Activated naive CD4-positive, alpha-beta T cell treated with anti-CD3 and anti-CD28 coated beads for 36 hours (primary cell): ENCODE results near the gene SP3. TPM values are rescaled to one million over a fixed set of nuclear protein-coding genes. Genes with fewer than 3 reads are reported as not detected.
A peak's percentile ranks its signal among the peaks of the same experiment; 100 is the strongest.

Experiments used
- CTCF ChIA-PET: fragments of 350-600 bp; sonication (Branson Sonifier 250); formaldehyde crosslinking; loops from one replicate; lab custom pipeline; 2021; ENCODE audit warnings: antibody characterized with exemption; lab: Charles Lee
- DNase-seq: peaks from one replicate; pipeline ENCODE4 v3.0.0-alpha.2; 2020
- H3K27ac Mint-ChIP-seq: one replicate; pipeline ENCODE4 v1.8.0; 2021; ENCODE audit warnings: mild to moderate bottlenecking, mixed read lengths
- H3K27me3 Mint-ChIP-seq: one replicate; pipeline ENCODE4 v1.8.0; 2021; ENCODE audit warnings: low read depth, mixed read lengths
- H3K36me3 Mint-ChIP-seq: one replicate; pipeline ENCODE4 v1.8.0; 2021; ENCODE audit warnings: low read depth, mixed read lengths
- H3K4me1 Mint-ChIP-seq: one replicate; pipeline ENCODE4 v1.8.0; 2021; ENCODE audit warnings: low read depth, mixed read lengths
- H3K4me3 Mint-ChIP-seq: one replicate; pipeline ENCODE4 v1.8.0; 2021; ENCODE audit warnings: mild to moderate bottlenecking, moderate library complexity, mixed read lengths
- H3K9me3 Mint-ChIP-seq: one replicate; pipeline ENCODE4 v1.8.0; 2021; ENCODE audit warnings: mixed read lengths
- intact Hi-C: fragments of 100-400 bp; cut with micrococcal nuclease; formaldehyde crosslinking; loops from one replicate; pipeline ENCODE4 v1.15.1; 2023
- total RNA-seq, 2 experiments: library from RNA; stranded (reverse); gene quantifications; one replicate each; pipeline ENCODE4 v1.2.3, GENCODE V29; 2021

The SP3 gene
- total RNA-seq = 10 to 100 TPM; 89.8 to 99.7 TPM

- Mint-ChIP-seq H3K9me3 (no peaks in the 10 kb centered on the region), H3K4me3 (peak within 1 kb of the TSS; percentile 86), H3K27ac (peak within 1 kb of the TSS; percentile 99), H3K36me3 (peaks cover 23% of the 10 kb centered on the region), H3K27me3 (no peaks in the 10 kb centered on the region), H3K4me1 (peaks cover 21% of the 10 kb centered on the region)
- DNase-seq = peak; percentile 97
- CTCF ChIA-PET = no interaction called here
- intact Hi-C loops = loop anchor here (1.0 to 10.0 kb wide), 7 partner anchors 13 to 1203 kb away; partner anchors contain the start of genes ATF2, CDCA7 and GPR155
These were observed at the start of gene SP3 for GRCh38 chr2:173965372-173966025. Gene SP3, minus strand, starts transcription at chr2:173965373. Its CDS starts 202 bp downstream, at chr2:173965171.

GRCh38 chr2:174014699-174015070 lies 49.5 kb upstream of the SP3 start:
- DNase-seq = no peak
- Mint-ChIP-seq H3K4me3 (no peak overlapping the region), H3K36me3 (no peaks in the 10 kb centered on the region), H3K27me3 (peaks cover 3% of the 10 kb centered on the region), H3K27ac (no peak overlapping the region), H3K9me3 (no peaks in the 10 kb centered on the region), H3K4me1 (no peaks in the 10 kb centered on the region)
- CTCF ChIA-PET = no interaction called here
- intact Hi-C loops = loop anchor here (2.0 kb wide), 1 partner anchor 16 kb away; no protein-coding TSS in a partner anchor

- Mint-ChIP-seq H3K27ac (no peak overlapping the region), H3K4me3 (no peak overlapping the region), H3K27me3 (peaks cover 3% of the 10 kb centered on the region), H3K9me3 (no peaks in the 10 kb centered on the region), H3K36me3 (no peaks in the 10 kb centered on the region), H3K4me1 (no peaks in the 10 kb centered on the region)
- intact Hi-C loops = loop anchor here (2.0 kb wide), 1 partner anchor 17 kb away; no protein-coding TSS in a partner anchor
- DNase-seq = no peak
- CTCF ChIA-PET = no interaction called here
These were observed 49.0 kb upstream of the SP3 start for GRCh38 chr2:174014011-174014698.

GRCh38 chr2:174013315-174013751 lies 48.2 kb upstream of the SP3 start:
- intact Hi-C loops = no loop called here
- H3K4me3 Mint-ChIP-seq = no peak overlapping the region
- DNase-seq = no peak
- no peaks in the 10 kb centered on the region for H3K4me1 Mint-ChIP-seq
- CTCF ChIA-PET = no interaction called here
- H3K36me3 Mint-ChIP-seq = no peaks in the 10 kb centered on the region
- H3K27ac Mint-ChIP-seq = no peak overlapping the region
- H3K9me3 Mint-ChIP-seq = no peaks in the 10 kb centered on the region
- peaks cover 8% of the 10 kb centered on the region for H3K27me3 Mint-ChIP-seq

GRCh38 chr2:174012347-174013314 lies 47.5 kb upstream of the SP3 start:
- no peak overlapping the region for H3K27ac Mint-ChIP-seq
- peaks cover 10% of the 10 kb centered on the region for H3K27me3 Mint-ChIP-seq
- CTCF ChIA-PET = interaction anchor here (0.7 to 1.1 kb wide), 2 partner anchors 15 to 319 kb away, joined by 3 read pairs; no protein-coding TSS in a partner anchor
- H3K36me3 Mint-ChIP-seq = no peaks in the 10 kb centered on the region
- no peaks in the 10 kb centered on the region for H3K9me3 Mint-ChIP-seq
- peak overlapping the region; percentile 23 for H3K4me3 Mint-ChIP-seq
- intact Hi-C loops = no loop called here
- DNase-seq = peak; percentile 19
- no peaks in the 10 kb centered on the region for H3K4me1 Mint-ChIP-seq

GRCh38 chr2:174011796-174012195 lies 46.6 kb upstream of the SP3 start:
- H3K27ac Mint-ChIP-seq = no peak overlapping the region
- H3K27me3 Mint-ChIP-seq = peaks cover 10% of the 10 kb centered on the region
- CTCF ChIA-PET = interaction anchor here (1.1 kb wide), 1 partner anchor 16 kb away, joined by 3 read pairs; no protein-coding TSS in a partner anchor
- H3K4me1 Mint-ChIP-seq = no peaks in the 10 kb centered on the region
- intact Hi-C loops = no loop called here
- H3K9me3 Mint-ChIP-seq = no peaks in the 10 kb centered on the region
- H3K4me3 Mint-ChIP-seq = no peak overlapping the region
- H3K36me3 Mint-ChIP-seq = no peaks in the 10 kb centered on the region
- no peak for DNase-seq

- Mint-ChIP-seq H3K4me1 (no peaks in the 10 kb centered on the region), H3K4me3 (no peak overlapping the region), H3K27ac (no peak overlapping the region), H3K27me3 (peaks cover 10% of the 10 kb centered on the region), H3K9me3 (no peaks in the 10 kb centered on the region), H3K36me3 (no peaks in the 10 kb centered on the region)
- DNase-seq = no peak
- intact Hi-C loops = no loop called here
- CTCF ChIA-PET = no interaction called here
These were observed 46.0 kb upstream of the SP3 start for GRCh38 chr2:174011173-174011572.

- peaks cover 10% of the 10 kb centered on the region for H3K27me3 Mint-ChIP-seq
- peaks cover 6% of the 10 kb centered on the region for H3K4me1 Mint-ChIP-seq
- H3K9me3 Mint-ChIP-seq = no peaks in the 10 kb centered on the region
- no peak overlapping the region for H3K27ac Mint-ChIP-seq
- CTCF ChIA-PET = no interaction called here
- H3K4me3 Mint-ChIP-seq = no peak overlapping the region
- DNase-seq = no peak
- no peaks in the 10 kb centered on the region for H3K36me3 Mint-ChIP-seq
- intact Hi-C loops = no loop called here
These were observed 44.5 kb upstream of the SP3 start for GRCh38 chr2:174009488-174010223.

- intact Hi-C loops = no loop called here
- peaks cover 10% of the 10 kb centered on the region for H3K27me3 Mint-ChIP-seq
- H3K4me1 Mint-ChIP-seq = peaks cover 6% of the 10 kb centered on the region
- no peak overlapping the region for H3K4me3 Mint-ChIP-seq
- CTCF ChIA-PET = no interaction called here
- no peak overlapping the region for H3K27ac Mint-ChIP-seq
- H3K36me3 Mint-ChIP-seq = no peaks in the 10 kb centered on the region
- no peak for DNase-seq
- H3K9me3 Mint-ChIP-seq = no peaks in the 10 kb centered on the region
These were observed 43.5 kb upstream of the SP3 start for GRCh38 chr2:174008720-174009119.

GRCh38 chr2:174007010-174007409 lies 41.8 kb upstream of the SP3 start:
- CTCF ChIA-PET = no interaction called here

GRCh38 chr2:174005801-174006419 lies 40.7 kb upstream of the SP3 start:
- H3K9me3 Mint-ChIP-seq = no peaks in the 10 kb centered on the region
- peaks cover 10% of the 10 kb centered on the region for H3K27me3 Mint-ChIP-seq
- H3K4me3 Mint-ChIP-seq = no peak overlapping the region
- H3K27ac Mint-ChIP-seq = no peak overlapping the region
- DNase-seq = no peak
- H3K36me3 Mint-ChIP-seq = no peaks in the 10 kb centered on the region
- CTCF ChIA-PET = no interaction called here
- peaks cover 6% of the 10 kb centered on the region for H3K4me1 Mint-ChIP-seq
- intact Hi-C loops = loop anchor here (2.0 kb wide), 1 partner anchor 19 kb away; no protein-coding TSS in a partner anchor

More at GRCh38 chr2:174007010-174007409, 41.8 kb upstream of the SP3 start:
- intact Hi-C loops = no loop called here
- Mint-ChIP-seq H3K4me1 (peaks cover 6% of the 10 kb centered on the region), H3K27me3 (peaks cover 10% of the 10 kb centered on the region), H3K4me3 (no peak overlapping the region), H3K27ac (no peak overlapping the region), H3K9me3 (no peaks in the 10 kb centered on the region), H3K36me3 (no peaks in the 10 kb centered on the region)
- DNase-seq = no peak
